ENCODE results near the gene PRKD2.

GRCh38 chr19:46639358-46640182 is 77.3 kb downstream of the PRKD2 start:
- no peak for TF ChIP-seq CTCF (IDR thresholded peaks at IDR 0.05; ENCODE audit: low read depth, low read length, missing input control)
- TF ChIP-seq, protein P1, sequence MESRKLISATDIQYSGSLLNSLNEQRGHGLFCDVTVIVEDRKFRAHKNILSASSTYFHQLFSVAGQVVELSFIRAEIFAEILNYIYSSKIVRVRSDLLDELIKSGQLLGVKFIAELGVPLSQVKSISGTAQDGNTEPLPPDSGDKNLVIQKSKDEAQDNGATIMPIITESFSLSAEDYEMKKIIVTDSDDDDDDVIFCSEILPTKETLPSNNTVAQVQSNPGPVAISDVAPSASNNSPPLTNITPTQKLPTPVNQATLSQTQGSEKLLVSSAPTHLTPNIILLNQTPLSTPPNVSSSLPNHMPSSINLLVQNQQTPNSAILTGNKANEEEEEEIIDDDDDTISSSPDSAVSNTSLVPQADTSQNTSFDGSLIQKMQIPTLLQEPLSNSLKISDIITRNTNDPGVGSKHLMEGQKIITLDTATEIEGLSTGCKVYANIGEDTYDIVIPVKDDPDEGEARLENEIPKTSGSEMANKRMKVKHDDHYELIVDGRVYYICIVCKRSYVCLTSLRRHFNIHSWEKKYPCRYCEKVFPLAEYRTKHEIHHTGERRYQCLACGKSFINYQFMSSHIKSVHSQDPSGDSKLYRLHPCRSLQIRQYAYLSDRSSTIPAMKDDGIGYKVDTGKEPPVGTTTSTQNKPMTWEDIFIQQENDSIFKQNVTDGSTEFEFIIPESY (IDR thresholded peaks at IDR 0.05) = no peak
- no peak for TF ChIP-seq RAD21 (IDR thresholded peaks at IDR 0.05)
- TF ChIP-seq FOXA1 (IDR thresholded peaks at IDR 0.05) = no peak
- TF ChIP-seq REST (IDR thresholded peaks at IDR 0.05) = no peak
- no peak for TF ChIP-seq SP1 (IDR thresholded peaks at IDR 0.05)
- TF ChIP-seq ATF3 (IDR thresholded peaks at IDR 0.05) = no peak

All from liver (tissue), 3 donors.